GM11168 (cell line): ENCODE measurements around the gene PLPP3.

Experiments
- in situ Hi-C: fragments of 300-500 bp; cut with MboI; formaldehyde crosslinking; loops from one replicate; pipeline ENCODE4 v1.12.0; 2022; ENCODE audit warnings: low sequenced_read_pairs; ENCODE audit not compliant: unreplicated experiment

The PLPP3 gene

GRCh38 chr1:56577406-56578137 lies 1.8 kb downstream of the PLPP3 start:
- in situ Hi-C loops = loop anchor here (25.0 kb wide), 2 partner anchors 1190 to 1290 kb away; no protein-coding TSS in a partner anchor

- in situ Hi-C loops = loop anchor here (25.0 kb wide), 2 partner anchors 1190 to 1290 kb away; no protein-coding TSS in a partner anchor
Measured at GRCh38 chr1:56576880-56577405, 2.4 kb downstream of the PLPP3 start.

GRCh38 chr1:56575865-56576264 lies 3.5 kb downstream of the PLPP3 start:
- in situ Hi-C loops = loop anchor here (25.0 kb wide), 2 partner anchors 1189 to 1289 kb away; no protein-coding TSS in a partner anchor

GRCh38 chr1:56574794-56575193 lies 4.6 kb downstream of the PLPP3 start:
- in situ Hi-C loops = loop anchor here (25.0 kb wide), 2 partner anchors 1187 to 1287 kb away; no protein-coding TSS in a partner anchor

GRCh38 chr1:56573311-56573710 lies 6.1 kb downstream of the PLPP3 start:
- in situ Hi-C loops = no loop called here

- in situ Hi-C loops = no loop called here
Measured at GRCh38 chr1:56572334-56573050, 6.9 kb downstream of the PLPP3 start.

GRCh38 chr1:56571448-56571847 lies 7.9 kb downstream of the PLPP3 start:
- in situ Hi-C loops = no loop called here

GRCh38 chr1:56570924-56571372 lies 8.4 kb downstream of the PLPP3 start:
- in situ Hi-C loops = no loop called here

- in situ Hi-C loops = no loop called here
Measured at GRCh38 chr1:56569661-56570060, 9.7 kb downstream of the PLPP3 start.

GRCh38 chr1:56566994-56567393 lies 12.4 kb downstream of the PLPP3 start:
- in situ Hi-C loops = no loop called here

- in situ Hi-C loops = no loop called here
Measured at GRCh38 chr1:56566061-56566744, 13.2 kb downstream of the PLPP3 start.

- in situ Hi-C loops = no loop called here
Measured at GRCh38 chr1:56564615-56565014, 14.7 kb downstream of the PLPP3 start.

- in situ Hi-C loops = no loop called here
Measured at GRCh38 chr1:56563568-56563967, 15.8 kb downstream of the PLPP3 start.

- in situ Hi-C loops = no loop called here
Measured at GRCh38 chr1:56562891-56563452, 16.4 kb downstream of the PLPP3 start.

GRCh38 chr1:56561227-56562019 lies 17.9 kb downstream of the PLPP3 start:
- in situ Hi-C loops = no loop called here

- in situ Hi-C loops = no loop called here
Measured at GRCh38 chr1:56557746-56558145, 21.6 kb downstream of the PLPP3 start.

- in situ Hi-C loops = no loop called here
Measured at GRCh38 chr1:56555448-56555847, 23.9 kb downstream of the PLPP3 start.

GRCh38 chr1:56553046-56553445 lies 26.3 kb downstream of the PLPP3 start:
- in situ Hi-C loops = no loop called here

- in situ Hi-C loops = no loop called here
Measured at GRCh38 chr1:56552349-56552748, 27.0 kb downstream of the PLPP3 start.
